CD4-positive, CD25-positive, alpha-beta regulatory T cell (primary cell): ENCODE measurements around the gene PELO. TPM values are rescaled to one million over a fixed set of nuclear protein-coding genes. Genes with fewer than 3 reads are reported as not detected.

Experiments used
- ATAC-seq, 2 donors: fragments of 150-1000 bp; cut with Tn5 transposase; one replicate each; pipeline ENCODE4 v1.10.0; 2021; ENCODE audit warnings: low read depth in 2 of 2, moderate number of reproducible peaks in 2 of 2, moderate library complexity in 1 of 2
- DNase-seq, 3 donors: peaks; one replicate each; pipeline versions ENCODE4 v3.0.0 to v3.0.0-alpha.2; 2012 to 2022; ENCODE audit warnings: mixed read lengths in 1 of 3
- H3K27ac ChIP-seq: one replicate; pipeline ENCODE4 v1.7.0; 2013; ENCODE audit warnings: mild to moderate bottlenecking, low read length; ENCODE audit not compliant: insufficient read depth, poor library complexity, severe bottlenecking
- H3K27me3 ChIP-seq: one replicate; pipeline ENCODE4 v1.7.0; 2013; ENCODE audit warnings: low read length; ENCODE audit not compliant: control insufficient read depth, insufficient read depth
- H3K36me3 ChIP-seq: one replicate; pipeline ENCODE4 v1.7.0; 2013; ENCODE audit warnings: mild to moderate bottlenecking, low read length, moderate library complexity; ENCODE audit not compliant: control insufficient read depth, insufficient read depth
- H3K4me1 ChIP-seq: 2 replicates; pipeline ENCODE4 v1.7.0; 2013; ENCODE audit warnings: mild to moderate bottlenecking, low read length; ENCODE audit not compliant: insufficient read depth, control insufficient read depth, poor library complexity, severe bottlenecking
- H3K4me3 ChIP-seq: one replicate; pipeline ENCODE4 v1.7.0; 2013; ENCODE audit warnings: low read depth, mild to moderate bottlenecking, low read length, moderate library complexity
- H3K9me3 ChIP-seq, 2 experiments: 1 replicate in 1 of 2; 2 replicates in 1 of 2; pipeline ENCODE4 v1.7.0; 2013; ENCODE audit warnings: low read length in 2 of 2, mild to moderate bottlenecking in 1 of 2, moderate library complexity in 1 of 2; ENCODE audit not compliant: control insufficient read depth in 2 of 2
- H3K27ac Mint-ChIP-seq, 3 donors: one replicate each; pipeline ENCODE4 v1.8.0; 2020 to 2022; ENCODE audit warnings: mild to moderate bottlenecking in 3 of 3, mixed read lengths in 3 of 3, moderate library complexity in 2 of 3
- H3K27me3 Mint-ChIP-seq: one replicate; pipeline ENCODE4 v1.8.0; 2022; ENCODE audit warnings: mild to moderate bottlenecking, mixed read lengths
- H3K36me3 Mint-ChIP-seq: one replicate; pipeline ENCODE4 v1.8.0; 2020; ENCODE audit warnings: mixed read lengths
- H3K4me1 Mint-ChIP-seq, 4 donors: one replicate each; pipeline ENCODE4 v1.8.0; 2020 to 2022; ENCODE audit warnings: mixed read lengths in 4 of 4, mild to moderate bottlenecking in 1 of 4
- H3K4me3 Mint-ChIP-seq, 4 donors: one replicate each; pipeline ENCODE4 v1.8.0; 2020 to 2022; ENCODE audit warnings: mild to moderate bottlenecking in 4 of 4, mixed read lengths in 4 of 4, moderate library complexity in 3 of 4
- H3K9me3 Mint-ChIP-seq, 7 donors: one replicate each; pipeline ENCODE4 v1.8.0; 2020 to 2022; ENCODE audit warnings: mixed read lengths in 7 of 7, mild to moderate bottlenecking in 3 of 7, moderate library complexity in 2 of 7
- polyA plus RNA-seq, 4 donors: library from polyadenylated mRNA; unstranded; fragments of 300-500 nt; fragmentation: Illumina TruSeq; gene quantifications; one replicate each; pipeline ENCODE4 v1.2.3, GENCODE V29; 2021
- total RNA-seq: library from RNA; stranded (reverse); gene quantifications from one replicate; pipeline ENCODE4 v1.2.3, GENCODE V29; 2022

Gene PELO
- total and polyA plus RNA-seq, 5 donors from 2014 or later = 3.8 to 6.1 (median 4.3) TPM

DNA sequence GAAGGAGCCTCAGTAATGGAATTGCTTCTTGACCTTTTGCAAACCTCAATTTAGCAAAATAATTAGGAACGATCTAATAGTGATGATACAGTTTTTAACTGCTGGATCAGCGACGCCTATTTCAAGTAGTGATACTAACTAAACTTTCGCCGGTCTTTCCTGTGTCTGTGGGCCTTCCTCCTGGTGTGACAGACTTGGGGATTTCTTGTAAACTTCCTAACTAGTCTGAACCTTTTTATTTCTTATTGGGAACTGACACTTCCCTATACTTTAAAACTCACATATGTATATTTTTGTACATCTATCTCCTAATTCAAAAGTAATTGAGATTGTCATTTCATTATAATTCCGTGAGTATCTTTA, 15.2 kb downstream of the PELO start:
- no peak for DNase-seq
- Histone ChIP-seq H3K4me3 (no peak overlapping the region), H3K27me3 (no peaks in the 10 kb centered on the region), H3K9me3 (no peaks in the 10 kb centered on the region), H3K4me1 (peaks cover 41% of the 10 kb centered on the region), H3K27ac (no peak overlapping the region), H3K36me3 (no peaks in the 10 kb centered on the region)
- Mint-ChIP-seq H3K27ac (no peak overlapping the region), H3K27me3 (no peaks in the 10 kb centered on the region), H3K4me1 (peaks cover 28 to 72% (median 39%) of the 10 kb centered on the region in 4 donors), H3K4me3 (peak overlapping the region in 1 of 4 donors; percentile 29), H3K36me3 (peaks cover 5% of the 10 kb centered on the region), H3K9me3 (no peaks in the 10 kb centered on the region)
- ATAC-seq = no peak

DNA sequence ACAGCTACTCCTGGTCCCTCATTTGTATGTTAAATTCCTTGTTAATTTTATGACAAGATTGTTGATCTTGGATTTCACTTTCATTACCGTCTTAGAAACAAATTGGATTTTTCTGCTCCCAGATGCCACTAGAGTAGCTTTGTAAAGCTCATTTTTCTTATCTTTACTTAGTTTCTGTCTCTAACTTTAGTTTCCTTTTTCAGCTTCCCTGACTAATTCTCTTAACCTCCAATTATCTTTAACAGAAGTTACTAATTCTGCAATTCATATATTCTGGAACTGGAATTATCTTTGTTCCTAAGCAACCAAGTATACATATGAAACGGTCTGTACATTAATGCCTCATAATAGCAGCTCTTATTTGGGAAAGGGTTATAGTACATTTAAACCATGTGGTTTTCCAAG, 16.7 kb downstream of the PELO start:
- Histone ChIP-seq H3K27ac (no peak overlapping the region), H3K4me1 (peaks cover 33% of the 10 kb centered on the region), H3K4me3 (no peak overlapping the region), H3K9me3 (no peaks in the 10 kb centered on the region), H3K27me3 (no peaks in the 10 kb centered on the region), H3K36me3 (no peaks in the 10 kb centered on the region)
- Mint-ChIP-seq H3K27ac (no peak overlapping the region), H3K36me3 (peaks cover 5% of the 10 kb centered on the region), H3K9me3 (no peaks in the 10 kb centered on the region), H3K4me3 (peak overlapping the region in 1 of 4 donors; percentile 47), H3K4me1 (peaks cover 22 to 57% (median 35%) of the 10 kb centered on the region in 4 donors), H3K27me3 (no peaks in the 10 kb centered on the region)
- no peak for DNase-seq
- ATAC-seq = no peak

DNA sequence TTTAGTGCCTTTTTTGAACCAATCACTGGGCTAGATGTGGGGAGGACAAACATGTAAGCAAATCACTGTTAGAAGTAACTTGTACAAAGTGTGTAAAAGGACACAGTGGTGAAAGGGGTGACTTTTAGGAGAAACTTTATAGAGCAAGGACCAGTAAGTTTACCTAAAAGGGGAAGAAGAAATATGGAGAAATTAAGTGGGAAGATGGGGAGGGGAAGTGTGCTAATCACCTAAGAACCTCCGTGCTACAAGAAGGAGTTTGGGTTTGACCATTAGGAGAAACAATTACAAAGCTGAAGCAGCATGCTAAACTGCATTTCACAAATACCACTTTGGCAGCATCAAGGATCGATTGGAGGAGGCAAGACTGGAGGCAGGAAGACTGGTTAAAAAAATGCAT, 17.3 kb downstream of the PELO start:
- no peaks in the 10 kb centered on the region for H3K27me3 ChIP-seq
- no peaks in the 10 kb centered on the region for H3K36me3 ChIP-seq
- ATAC-seq = no peak
- Mint-ChIP-seq H3K9me3 (no peaks in the 10 kb centered on the region), H3K27me3 (no peaks in the 10 kb centered on the region), H3K4me1 (peaks cover 18 to 51% (median 32%) of the 10 kb centered on the region in 4 donors), H3K27ac (peak overlapping the region in 1 of 3 donors; percentile 3), H3K4me3 (no peak overlapping the region), H3K36me3 (peaks cover 5% of the 10 kb centered on the region)
- H3K4me3 ChIP-seq = no peak overlapping the region
- peaks cover 30% of the 10 kb centered on the region for H3K4me1 ChIP-seq
- H3K9me3 ChIP-seq = no peaks in the 10 kb centered on the region
- no peak overlapping the region for H3K27ac ChIP-seq
- DNase-seq = no peak

DNA sequence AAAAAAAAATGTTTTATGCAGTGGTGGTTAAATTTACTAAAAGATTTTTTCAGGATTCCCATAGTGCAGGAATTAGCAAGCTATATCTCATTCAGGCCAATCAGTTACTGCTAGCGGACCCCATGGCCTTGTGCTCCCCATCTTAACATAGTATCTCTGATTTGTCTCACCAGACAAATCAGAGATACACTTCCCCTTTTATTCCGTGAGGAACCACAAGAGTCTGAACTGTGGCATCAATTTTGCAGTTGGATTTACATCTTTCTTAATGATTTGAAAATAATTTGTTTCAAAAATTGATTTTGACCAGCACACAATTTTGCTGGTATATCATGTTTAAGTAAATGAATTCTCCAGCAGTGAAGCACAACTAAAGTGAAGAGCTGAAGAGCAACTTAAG, 17.9 kb downstream of the PELO start:
- peaks cover 16 to 45% (median 27%) of the 10 kb centered on the region in 4 donors for H3K4me1 Mint-ChIP-seq
- H3K9me3 Mint-ChIP-seq = no peaks in the 10 kb centered on the region
- H3K36me3 Mint-ChIP-seq = peaks cover 5% of the 10 kb centered on the region
- H3K27ac ChIP-seq = no peak overlapping the region
- no peak overlapping the region for H3K4me3 ChIP-seq
- no peaks in the 10 kb centered on the region for H3K27me3 ChIP-seq
- peaks cover 25% of the 10 kb centered on the region for H3K4me1 ChIP-seq
- peak overlapping the region in 1 of 3 donors; percentile 3 for H3K27ac Mint-ChIP-seq
- H3K9me3 ChIP-seq = no peaks in the 10 kb centered on the region
- DNase-seq = no peak
- H3K27me3 Mint-ChIP-seq = no peaks in the 10 kb centered on the region
- no peak for ATAC-seq
- no peaks in the 10 kb centered on the region for H3K36me3 ChIP-seq
- peak overlapping the region in 1 of 4 donors; percentile 70 for H3K4me3 Mint-ChIP-seq

DNA sequence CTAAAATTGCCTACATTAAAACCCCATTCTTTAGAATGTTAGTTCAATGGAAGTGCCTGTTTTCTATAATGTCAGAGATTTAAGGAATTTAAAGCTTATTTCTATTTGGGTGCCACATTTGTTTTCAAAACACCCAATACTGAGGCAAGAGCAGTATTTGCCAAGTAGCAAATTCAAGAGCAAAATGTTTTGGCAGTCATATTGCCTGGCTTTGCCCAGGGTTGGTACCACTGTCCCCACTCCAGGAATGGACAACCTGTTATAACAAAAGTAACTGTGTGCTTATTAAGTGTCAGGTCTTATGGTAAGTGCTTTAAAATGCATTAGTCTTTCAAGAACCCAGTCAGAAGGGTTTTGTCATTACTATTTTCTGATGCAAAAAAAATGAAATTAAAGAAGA, 19.3 kb downstream of the PELO start:
- H3K9me3 ChIP-seq = no peaks in the 10 kb centered on the region
- ATAC-seq (no peak), DNase-seq (no peak)
- H3K27me3 ChIP-seq = no peaks in the 10 kb centered on the region
- Mint-ChIP-seq H3K27me3 (no peaks in the 10 kb centered on the region), H3K9me3 (no peaks in the 10 kb centered on the region), H3K36me3 (peaks cover 5% of the 10 kb centered on the region), H3K4me1 (peaks cover 10 to 31% (median 16%) of the 10 kb centered on the region in 4 donors), H3K27ac (no peak overlapping the region), H3K4me3 (no peak overlapping the region)
- H3K4me3 ChIP-seq = no peak overlapping the region
- no peak overlapping the region for H3K27ac ChIP-seq
- H3K4me1 ChIP-seq = peaks cover 11% of the 10 kb centered on the region
- H3K36me3 ChIP-seq = no peaks in the 10 kb centered on the region

DNA sequence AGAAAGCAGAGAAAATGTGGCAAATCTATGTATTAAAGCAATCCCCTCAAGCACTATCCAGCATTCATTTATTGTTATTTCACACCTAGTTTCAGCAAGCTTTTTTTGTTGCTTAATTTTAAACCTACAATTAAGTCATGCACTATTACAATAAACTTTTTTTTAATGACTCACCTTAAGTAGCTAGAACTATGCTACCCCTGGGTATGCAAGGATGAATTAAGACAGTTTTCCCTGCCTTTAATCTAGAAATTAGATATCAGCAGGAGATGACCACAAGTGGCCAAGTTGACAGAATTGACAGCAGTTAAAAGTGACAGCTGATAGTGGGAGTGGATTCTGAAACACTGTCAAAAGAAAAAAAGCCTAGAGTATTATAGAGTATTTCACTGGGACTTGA, 20.0 kb downstream of the PELO start:
- H3K36me3 ChIP-seq = no peaks in the 10 kb centered on the region
- no peak overlapping the region for H3K4me3 Mint-ChIP-seq
- H3K36me3 Mint-ChIP-seq = peaks cover 5% of the 10 kb centered on the region
- H3K9me3 Mint-ChIP-seq = no peaks in the 10 kb centered on the region
- no peaks in the 10 kb centered on the region for H3K27me3 Mint-ChIP-seq
- H3K4me1 ChIP-seq = peaks cover 4% of the 10 kb centered on the region
- no peak for ATAC-seq
- H3K27me3 ChIP-seq = no peaks in the 10 kb centered on the region
- peaks cover 7 to 25% (median 14%) of the 10 kb centered on the region in 4 donors for H3K4me1 Mint-ChIP-seq
- H3K27ac ChIP-seq = no peak overlapping the region
- H3K27ac Mint-ChIP-seq = peak overlapping the region in 1 of 3 donors; percentile 39
- H3K4me3 ChIP-seq = no peak overlapping the region
- no peaks in the 10 kb centered on the region for H3K9me3 ChIP-seq
- no peak for DNase-seq

DNA sequence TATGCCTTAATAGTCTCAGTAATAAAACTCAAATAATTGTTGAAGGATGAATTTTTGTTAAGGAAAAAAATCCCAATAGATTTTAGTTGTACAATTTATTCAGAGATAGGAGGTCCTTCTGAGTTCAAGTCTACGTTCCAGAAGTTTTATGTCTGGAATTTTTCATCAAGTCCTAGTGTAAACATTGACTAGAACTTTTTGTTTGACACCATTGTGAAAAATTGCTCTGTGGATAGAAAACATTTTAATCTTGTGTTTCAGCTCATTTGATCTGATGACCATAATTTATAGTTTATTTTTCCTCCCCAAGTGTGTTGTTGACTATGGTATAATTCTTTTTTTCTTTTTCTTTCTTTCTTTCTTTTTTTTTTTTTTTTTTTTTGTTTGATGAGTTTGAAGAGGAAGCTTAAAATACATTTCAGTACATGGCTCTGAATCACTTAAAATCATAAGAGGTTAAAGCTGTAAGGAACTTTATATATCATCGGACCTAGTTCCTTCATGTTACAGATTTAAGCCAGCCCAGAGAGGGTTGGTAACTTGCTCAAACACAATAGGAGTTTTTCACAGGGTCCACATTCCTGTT, 20.7 kb downstream of the PELO start:
- Histone ChIP-seq H3K9me3 (no peaks in the 10 kb centered on the region), H3K36me3 (no peaks in the 10 kb centered on the region), H3K27ac (no peak overlapping the region), H3K4me3 (no peak overlapping the region), H3K27me3 (peaks cover 1% of the 10 kb centered on the region), H3K4me1 (no peaks in the 10 kb centered on the region)
- Mint-ChIP-seq H3K27me3 (no peaks in the 10 kb centered on the region), H3K9me3 (no peaks in the 10 kb centered on the region), H3K27ac (no peak overlapping the region), H3K4me3 (no peak overlapping the region), H3K36me3 (peaks cover 5% of the 10 kb centered on the region), H3K4me1 (peaks cover 3 to 19% (median 11%) of the 10 kb centered on the region in 4 donors)
- DNase-seq (no peak), ATAC-seq (no peak)

DNA sequence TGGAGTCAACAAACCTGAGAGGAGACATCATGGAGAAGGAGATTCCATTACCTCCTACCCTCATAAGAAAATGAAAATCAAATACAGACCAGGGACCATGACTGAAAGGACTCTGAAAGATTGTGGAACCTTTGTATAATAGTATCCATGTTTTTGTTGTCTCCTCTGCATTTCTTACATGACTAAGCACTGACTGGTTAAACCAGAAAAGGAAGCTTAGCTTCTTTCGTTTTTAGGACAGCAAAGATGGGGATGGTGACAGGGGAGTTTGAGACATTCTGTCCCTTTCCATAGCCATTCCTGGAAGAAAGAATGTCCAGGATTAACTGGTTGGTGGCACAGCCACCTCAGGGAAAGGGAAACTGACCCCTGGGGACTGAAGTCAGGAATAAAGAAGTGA, 22.2 kb downstream of the PELO start:
- no peak for ATAC-seq

More for the DNA sequence above, 22.2 kb downstream of the PELO start:
- Histone ChIP-seq H3K4me1 (no peaks in the 10 kb centered on the region), H3K36me3 (no peaks in the 10 kb centered on the region), H3K27ac (no peak overlapping the region), H3K4me3 (no peak overlapping the region), H3K9me3 (no peaks in the 10 kb centered on the region), H3K27me3 (peaks cover 3% of the 10 kb centered on the region)
- Mint-ChIP-seq H3K27me3 (peaks cover 4% of the 10 kb centered on the region), H3K36me3 (peaks cover 5% of the 10 kb centered on the region), H3K9me3 (no peaks in the 10 kb centered on the region), H3K4me3 (no peak overlapping the region), H3K4me1 (peaks cover 0 to 10% (median 4%) of the 10 kb centered on the region in 4 donors), H3K27ac (no peak overlapping the region)
- DNase-seq = no peak
